CD1c-positive myeloid dendritic cell (primary cell): ENCODE measurements around the gene PRAMEF18.
"Not testable (repeated sequence)": the region's sequence is repeated elsewhere in the genome, so short reads cannot be mapped to it uniquely, and the experiment has no call there.

Experiments
- DNase-seq: peaks from one replicate; pipeline ENCODE4 v3.0.0-alpha.2; 2016; ENCODE audit errors: extremely low spot score

Gene PRAMEF18, protein sequence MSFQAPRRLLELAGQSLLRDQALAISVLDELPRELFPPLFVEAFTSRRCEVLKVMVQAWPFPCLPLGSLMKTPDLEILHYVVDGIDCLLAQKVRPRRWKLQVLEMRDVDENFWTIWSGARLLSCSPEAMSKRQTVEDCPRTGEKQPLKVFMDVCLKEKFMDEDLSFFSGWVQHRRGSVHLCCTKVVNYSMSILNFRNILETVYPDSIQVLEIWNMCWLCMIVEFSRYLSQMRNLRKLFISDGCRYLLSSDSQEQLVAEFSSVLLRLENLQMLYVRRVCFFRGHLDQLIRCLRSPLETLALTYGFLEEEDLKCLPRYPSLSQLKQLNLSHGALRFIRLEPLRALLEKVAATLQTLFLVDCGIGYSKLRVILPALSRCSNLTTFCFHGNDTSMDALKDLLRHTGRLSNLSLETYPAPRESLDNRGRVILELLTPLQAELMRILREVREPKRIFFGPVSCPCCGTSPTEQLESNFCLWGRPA

DNA sequence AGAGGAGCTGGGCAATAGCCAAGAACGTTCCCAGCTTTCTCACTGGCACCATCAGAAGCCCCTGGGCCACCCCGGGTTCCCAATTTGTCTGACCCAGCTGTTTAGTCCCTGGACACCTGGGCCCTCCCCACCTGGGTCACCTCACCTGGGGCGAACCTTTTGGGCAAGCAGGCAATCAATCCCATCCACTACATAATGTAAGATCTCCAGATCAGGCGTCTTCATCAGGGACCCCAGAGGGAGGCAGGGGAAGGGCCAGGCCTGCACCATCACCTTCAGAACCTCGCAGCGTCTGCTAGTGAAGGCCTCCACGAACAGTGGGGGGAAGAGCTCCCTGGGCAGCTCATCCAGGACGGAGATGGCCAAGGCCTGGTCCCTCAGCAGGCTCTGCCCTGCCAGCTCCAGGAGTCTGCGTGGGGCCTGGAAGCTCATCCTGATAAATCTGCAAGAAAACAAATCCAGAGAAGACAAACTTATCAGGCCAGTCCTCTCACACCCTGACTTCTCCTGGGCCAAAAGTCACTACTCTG, at the start of gene PRAMEF18:
Gene PRAMEF18 (minus strand): TSS at position 480 of the 530 bp plus-strand sequence. CDS start 48 bp downstream, at position 432.
- DNase-seq, result not testable (repeated sequence)

DNA sequence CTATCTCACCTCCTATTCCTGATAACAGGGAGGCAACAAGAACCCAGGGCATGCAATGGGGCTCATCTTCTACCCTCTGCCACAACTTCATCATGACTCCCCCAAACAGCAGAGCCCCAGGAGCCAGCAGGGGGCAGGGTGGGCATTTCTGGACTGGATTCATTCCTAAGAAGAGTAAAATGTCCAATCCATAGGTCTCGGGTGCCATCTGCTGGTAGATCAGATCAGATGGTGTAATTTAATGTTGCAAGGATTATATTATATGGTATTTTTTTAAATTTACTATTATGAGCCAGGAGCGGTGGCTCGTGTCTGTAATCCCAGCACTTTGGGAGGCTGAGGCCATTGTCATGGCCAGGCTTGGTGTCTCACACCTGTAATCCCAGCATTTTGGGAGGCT, 39.2 kb upstream of the PRAMEF18 start:
- DNase-seq, result not testable (repeated sequence)

DNA sequence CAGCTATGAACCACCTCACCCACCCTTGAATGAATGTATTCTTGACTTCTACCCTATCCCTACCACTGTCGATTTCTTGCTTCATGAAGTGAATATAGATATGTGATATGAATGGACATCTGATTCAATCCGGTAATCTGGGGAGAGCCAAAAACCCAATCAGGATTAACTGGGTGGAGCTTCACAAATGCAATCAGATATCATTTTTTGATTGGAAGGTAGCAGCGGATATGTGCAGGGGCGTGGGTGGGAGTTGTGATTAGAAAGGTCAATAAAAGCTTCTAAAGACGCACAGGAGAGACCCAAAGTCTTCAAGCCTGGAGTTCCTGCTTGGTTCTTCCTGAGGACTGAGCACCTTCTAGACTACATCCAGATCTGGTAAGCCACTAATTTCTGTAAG, 27.9 kb upstream of the PRAMEF18 start, which contains the start of gene PRAMEF5:
Gene PRAMEF5 (plus strand): TSS at position 301 of the 400 bp plus-strand sequence. CDS start 5,071 bp downstream, outside the sequence.
- not testable (repeated sequence) for DNase-seq

DNA sequence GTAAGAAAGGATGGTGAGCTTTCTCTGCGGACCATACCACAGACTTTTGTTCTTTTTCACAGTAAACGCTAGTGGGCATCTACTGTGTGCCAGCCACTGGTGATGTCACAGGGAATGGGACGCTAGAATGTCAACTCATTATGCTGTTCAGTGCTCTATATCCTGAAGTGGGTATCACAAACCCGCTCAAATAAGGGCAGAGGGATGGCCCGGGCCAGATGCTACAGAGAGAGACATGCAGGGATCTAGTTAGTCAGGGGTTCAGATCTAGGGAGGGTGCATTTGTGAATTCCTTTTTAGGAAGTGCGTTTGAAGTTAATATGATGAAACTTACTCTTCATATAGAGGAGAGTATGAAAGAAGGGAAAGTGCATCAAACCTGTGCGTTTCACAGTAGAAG, 21.2 kb upstream of the PRAMEF18 start:
- not testable (repeated sequence) for DNase-seq

DNA sequence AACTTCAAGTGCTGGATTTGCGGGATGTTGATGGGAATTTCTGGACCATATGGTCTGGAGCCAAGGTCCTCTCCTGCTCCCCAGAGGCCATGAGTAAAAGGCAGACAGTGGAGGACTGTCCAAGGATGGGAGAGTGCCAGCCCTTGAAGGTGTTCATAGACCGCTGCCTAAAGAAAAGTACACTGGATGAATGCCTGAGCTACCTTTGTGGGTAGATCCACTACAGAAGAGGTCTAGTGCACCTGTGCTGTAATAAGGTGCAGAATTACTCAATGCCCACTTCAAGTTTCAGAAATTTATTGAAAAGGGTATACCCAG, 20.6 kb upstream of the PRAMEF18 start:
- not testable (repeated sequence) for DNase-seq

DNA sequence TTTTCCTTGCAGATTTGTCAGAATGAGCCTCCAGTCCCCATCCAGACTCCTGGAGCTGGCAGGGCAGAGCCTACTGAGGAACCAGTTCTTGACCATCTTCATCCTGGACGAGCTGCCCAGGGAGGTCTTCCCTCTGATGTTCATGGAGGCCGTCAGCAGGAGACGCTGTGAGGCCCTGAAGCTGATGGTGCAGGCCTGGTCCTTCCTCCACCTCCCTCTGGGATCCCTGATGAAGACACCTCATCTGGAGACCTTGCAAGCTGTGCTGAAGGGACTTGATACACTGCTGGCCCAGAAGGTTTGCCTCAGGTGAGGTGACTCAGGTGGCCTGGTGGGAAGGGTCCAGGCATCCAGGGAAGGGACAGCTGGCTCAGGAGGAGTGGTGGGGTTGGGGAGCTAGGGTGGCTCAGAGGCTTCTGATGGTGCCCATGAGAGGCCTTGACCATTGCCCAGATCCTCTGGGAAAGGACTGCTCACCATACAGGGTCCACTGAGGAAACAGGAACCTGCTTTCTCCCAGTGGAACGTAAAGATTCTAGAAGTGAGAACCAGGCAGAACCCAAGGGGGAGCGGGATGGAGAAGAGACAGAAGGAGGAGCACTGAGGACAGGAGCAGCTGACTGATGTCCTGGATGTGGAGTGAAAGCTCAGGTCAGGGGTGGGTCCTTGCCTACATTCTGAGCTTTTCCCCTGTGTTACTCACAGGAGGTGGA, 20.0 kb upstream of the PRAMEF18 start:
- DNase-seq, result not testable (repeated sequence)

DNA sequence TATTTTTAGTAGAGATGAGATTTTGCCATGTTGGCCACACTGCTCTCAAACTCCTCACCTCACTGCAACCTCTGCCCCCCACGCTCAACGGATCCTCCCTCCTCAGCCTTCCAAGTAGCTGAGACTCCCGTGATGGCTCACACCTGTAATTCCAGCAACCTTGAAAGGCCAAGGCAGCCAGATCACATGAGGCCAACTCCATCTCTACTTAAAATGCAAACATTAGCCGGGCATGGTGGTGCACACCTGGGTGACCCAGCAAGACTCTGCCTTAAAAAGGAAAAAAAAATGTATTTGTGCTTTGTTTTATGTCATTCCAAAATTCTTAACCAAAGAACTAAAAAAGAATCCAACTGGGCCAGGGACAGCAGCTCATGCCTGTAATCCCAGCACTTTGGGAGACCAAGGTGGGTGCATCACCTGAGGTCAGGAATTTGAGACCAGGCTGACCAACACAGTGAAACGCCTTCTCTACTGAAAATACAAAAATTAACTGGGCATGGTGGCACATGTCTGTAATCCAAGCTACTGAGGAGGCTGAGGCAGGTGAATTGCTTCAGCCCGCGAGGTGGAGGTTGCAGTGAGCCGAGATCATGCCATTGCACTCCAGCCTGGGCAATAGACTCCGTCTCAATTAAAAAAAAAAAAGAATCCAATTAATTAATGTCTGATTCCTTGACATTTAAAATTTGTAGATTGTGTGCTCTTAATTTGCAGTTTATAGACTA, 17.7 kb upstream of the PRAMEF18 start:
- not testable (repeated sequence) for DNase-seq

DNA sequence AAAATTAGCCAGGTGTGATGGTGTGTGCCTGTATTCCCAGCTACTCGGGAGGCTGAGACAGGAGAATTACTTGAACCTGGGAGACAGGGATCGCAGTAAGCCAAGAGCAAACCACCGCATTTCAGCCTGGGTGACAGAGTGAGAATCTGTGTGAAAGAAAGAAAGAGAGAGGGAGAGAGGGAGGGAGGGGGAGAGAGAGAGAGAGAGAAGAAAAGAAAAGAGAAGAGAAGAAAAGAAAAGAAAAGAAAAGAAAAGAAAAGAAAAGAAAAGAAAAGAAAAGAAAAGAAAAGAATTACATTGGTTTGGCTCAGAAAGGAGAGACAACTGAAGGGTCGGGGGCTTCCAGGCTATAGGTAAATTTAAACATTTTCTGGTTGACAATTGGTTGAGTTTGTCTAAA, 13.7 kb upstream of the PRAMEF18 start:
- not testable (repeated sequence) for DNase-seq

DNA sequence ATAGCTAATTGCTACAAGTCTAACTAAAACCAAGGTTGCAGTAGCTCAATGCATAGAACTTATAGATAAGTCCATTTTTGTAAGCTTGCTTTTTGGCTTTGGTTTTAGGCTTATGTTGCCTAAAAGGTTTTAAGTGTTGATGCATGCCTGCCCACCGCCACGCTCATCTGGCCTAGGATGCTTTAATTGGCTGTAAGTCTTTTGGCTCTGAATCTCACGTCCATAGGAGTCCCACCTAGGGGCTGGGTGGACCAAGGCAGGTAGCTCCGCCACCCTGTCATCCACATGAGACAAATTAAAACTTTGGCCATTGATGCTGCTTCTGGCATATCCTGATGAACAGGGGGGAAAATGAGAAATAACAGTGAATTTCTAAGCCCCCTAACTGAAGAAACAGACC, 11.6 kb upstream of the PRAMEF18 start:
- not testable (repeated sequence) for DNase-seq

DNA sequence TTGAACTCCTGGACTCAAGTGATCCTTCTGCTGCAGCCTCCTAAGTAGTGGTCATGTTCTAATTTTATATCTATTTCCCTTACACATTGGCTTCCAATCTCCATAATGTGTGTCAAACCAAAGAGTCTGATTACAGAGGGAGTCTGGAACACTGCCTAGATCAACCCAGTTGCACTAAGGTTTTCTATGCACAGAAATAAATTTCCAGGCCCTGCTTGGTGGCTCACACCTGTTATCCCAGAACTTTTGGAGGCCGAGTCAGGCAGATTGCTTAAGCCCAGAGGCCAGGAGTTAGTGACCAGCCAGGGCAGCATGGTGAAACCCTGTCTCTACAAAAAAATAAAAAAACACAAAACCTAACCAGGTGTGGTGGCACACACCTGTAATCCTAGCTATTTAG, 8.1 kb upstream of the PRAMEF18 start:
- not testable (repeated sequence) for DNase-seq

DNA sequence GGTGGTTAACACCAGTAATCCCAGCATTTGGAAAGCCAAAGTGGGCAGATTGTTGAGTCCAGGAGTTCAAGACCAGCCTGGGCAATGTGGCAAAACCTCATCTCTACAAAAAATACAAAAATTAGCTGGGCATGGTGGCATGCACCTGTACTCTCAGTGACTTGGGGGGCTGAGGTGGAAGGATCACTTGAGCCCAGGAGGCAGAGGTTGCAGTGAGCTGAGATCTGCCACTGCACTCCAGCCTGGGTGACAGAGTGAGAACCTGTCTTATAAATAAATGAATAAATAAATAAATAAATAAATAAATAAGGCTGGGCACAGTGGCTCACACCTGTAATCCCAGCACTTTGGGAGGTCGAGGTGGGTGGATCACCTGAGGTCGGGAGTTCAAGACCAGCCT, 6.1 kb upstream of the PRAMEF18 start:
- DNase-seq, result not testable (repeated sequence)

DNA sequence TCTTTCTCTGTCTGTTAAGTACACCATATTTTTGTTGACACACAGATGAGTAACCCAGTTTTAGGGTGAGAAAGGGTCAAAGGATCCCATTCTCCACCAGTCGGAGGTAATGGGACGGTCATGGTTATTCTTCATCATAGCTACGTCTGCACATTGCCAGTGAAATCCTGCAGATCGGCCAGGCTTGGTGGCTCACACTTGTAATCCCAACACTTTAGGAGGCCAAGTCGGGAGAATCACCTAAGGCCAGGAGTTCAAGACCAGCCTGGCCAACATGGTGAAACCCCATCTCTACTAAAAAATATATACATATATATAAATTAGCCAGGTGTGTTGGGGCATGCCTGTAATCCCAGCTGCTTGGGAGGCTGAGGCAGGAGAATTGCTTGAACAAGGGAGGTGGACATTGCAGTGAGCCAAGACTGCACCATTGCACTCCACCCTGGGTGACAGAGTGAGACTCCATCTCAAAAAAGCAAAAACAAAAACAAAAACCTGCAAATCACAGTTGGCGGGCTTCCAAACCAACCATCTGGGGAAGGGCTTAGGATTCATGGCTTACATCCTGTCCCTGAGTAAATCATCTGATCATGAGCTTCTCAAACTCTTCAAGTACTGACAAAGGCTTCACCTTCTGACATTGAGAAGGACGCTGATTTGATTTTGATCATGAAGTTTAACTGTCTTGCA, 5.3 kb upstream of the PRAMEF18 start:
- not testable (repeated sequence) for DNase-seq

DNA sequence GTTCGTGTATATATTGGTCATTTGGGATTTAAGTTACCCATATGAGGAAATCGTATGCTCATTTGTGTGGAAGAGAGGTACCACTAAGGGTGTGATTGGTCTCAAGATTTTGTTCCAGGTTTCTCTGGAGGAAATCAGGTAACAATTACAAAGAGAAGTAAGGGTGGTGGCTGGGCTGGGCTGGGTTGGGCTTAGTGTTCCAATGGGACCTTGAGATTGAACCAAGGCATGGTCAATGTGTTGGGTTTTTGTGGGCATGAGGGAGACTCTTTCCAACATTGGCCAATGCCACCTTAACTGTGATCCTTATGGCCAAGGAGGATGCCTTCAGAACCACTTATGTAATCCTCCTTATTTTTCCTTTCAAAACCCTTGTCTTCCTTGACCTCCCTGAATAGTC, 4.6 kb upstream of the PRAMEF18 start:
- DNase-seq, result not testable (repeated sequence)

DNA sequence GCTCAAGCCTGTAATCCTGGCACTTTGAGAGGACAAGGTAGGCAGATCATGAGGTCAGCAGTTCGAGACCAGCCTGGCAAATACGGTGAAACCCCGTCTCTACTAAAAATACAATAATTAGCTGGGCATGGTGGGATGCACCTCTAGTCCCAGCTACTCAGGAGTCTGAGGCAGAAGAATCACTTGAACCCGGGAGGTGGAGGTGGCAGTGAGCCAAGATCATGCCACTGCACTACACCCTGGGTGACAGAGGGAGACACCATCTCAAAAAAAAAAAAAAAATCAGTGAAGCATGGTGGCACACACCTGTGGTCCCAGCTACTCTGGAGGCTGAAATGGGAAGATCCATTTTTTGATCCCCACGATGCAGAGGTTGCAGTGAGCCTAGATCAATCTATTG, 4.1 kb upstream of the PRAMEF18 start:
- DNase-seq, result not testable (repeated sequence)

DNA sequence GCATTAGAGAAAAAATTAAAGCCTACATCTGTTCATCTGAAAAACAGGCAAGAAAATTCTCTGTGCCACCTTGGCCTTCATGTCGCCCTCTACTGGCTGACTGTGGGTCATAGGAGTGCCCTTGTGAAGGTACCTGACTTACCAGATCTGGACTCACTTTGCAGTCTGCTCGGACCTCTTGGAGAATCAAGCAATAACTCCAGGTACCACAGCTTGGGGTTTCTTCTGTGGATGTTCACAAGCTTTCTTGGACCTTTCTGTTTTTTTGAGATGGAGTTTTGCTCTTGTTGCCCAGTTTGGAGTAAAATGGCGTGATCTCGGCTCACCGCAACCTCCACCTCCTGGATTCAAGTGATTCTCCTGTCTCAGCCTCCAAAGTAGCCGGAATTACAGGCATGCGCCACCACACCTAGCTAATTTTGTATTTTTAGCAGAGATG, 2.4 kb upstream of the PRAMEF18 start:
- DNase-seq, result peak; percentile 28

DNA sequence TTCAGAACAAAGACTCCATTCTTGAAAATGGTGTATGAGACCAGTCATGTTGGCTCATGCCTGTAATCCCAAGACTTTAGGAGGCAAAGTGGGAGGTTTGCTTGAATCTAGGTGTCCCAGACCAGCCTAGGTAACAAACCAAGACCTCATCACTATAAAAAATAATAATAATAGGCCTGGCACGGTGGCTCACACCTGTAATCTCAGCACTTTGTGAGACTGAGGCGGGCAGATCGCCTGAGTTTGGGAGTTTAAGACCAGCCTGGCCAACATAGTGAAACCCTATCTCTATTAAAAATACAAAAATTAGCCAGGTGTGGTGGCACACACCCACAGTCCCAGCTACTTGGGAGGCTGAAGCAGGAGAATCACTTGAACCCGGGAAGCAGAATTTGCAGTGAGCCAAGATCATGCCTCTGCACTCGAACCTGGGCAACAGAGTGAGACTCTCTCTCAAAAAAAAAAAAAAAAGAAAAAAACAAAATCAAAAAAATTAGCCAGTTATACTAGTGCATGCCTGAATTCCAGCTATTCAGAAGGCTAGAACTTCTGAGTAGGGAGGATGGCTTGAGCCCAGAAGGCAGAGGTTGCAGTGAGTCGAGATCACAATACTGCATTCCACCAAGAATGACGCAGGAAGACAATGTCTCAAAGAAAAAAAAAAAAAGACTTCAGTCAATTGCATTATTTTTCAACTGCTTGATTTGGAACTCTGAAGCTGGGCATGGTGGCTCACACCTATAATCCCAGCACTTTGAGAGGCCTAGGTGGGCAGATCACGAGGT, 1.5 kb upstream of the PRAMEF18 start:
- DNase-seq, result not testable (repeated sequence)

DNA sequence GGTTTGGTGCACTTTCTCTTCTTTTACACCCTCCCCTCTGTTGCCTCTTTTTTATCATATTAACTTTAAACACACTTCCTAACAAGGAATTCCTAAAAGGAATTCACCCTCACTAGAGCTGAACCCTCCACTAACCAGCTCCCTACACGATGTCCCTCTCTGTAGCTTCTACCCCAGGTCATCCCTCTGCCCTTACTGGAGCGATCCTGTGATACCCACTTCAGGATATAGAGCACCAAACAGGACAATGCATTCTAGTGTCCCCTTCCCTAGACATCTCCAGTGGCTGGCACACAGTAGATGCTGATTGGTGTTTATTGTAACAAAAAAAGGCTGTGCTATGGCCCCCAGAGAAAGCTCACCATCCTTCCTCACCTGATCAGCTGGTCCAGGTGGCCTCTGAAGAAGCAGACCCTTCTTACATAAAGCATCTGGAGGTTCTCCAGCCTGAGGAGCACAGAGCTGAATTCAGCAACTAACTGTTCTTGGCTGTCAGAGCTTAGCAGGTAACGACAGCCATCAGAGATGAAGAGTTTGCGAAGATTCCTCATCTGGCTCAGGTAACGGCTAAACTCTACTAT, 1.4 kb downstream of the PRAMEF18 start:
- no peak for DNase-seq

DNA sequence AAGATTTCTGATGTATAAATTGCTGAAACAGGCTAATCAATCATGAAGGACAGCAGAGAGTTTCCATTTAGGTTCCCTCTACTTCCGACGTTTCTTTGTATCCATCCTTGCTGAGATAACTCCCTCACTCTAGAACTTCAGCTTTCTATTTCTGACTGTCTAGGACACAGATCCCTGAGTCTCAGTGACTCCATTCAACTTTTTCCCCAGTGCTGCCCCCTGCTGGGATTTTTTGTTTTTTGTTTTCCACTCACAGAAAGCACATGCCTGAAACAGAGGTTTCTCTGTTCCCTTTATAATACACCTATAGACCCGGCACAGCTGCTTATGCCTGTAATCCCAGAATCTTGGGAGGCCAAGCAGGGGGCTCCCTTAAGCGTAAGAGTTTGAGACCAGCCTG, 3.2 kb downstream of the PRAMEF18 start:
- not testable (repeated sequence) for DNase-seq

DNA sequence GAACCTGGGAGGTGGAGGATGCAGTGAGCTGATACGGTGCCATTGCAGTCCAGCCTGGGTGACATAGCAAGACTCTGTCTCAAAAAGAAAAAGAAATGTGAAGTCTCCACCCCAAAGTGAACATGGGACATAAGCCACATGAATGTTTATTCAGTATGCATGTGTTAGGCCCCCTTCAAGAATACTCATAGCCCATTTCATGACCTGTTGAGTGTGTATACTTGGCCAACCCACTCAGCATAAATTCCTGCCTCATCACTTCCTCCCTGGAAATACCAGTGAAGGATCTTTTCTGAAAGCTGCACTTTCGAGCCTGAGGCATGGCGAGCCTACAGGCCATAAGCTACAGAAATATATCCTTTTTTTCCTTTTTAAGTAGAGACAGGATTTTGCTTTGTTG, 6.8 kb downstream of the PRAMEF18 start:
- not testable (repeated sequence) for DNase-seq

DNA sequence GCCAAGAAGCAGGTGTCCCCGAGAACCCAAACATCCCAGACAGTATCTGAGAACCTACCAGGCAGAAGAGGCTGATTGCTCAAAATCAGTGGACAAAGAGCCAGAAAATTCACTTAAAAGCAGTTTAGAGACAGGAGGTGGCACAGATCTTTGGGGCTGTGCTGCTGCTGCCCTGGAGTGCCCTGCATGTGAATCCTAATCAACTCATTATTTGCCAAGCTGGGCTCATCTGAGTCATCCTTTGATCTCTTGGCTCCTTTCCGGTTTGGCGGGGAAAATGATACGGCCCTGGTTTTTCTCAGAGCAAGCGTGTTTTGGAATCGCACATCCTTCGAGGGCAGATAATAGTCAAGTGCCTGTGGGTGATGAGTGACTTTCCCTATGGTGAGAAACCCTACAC, 9.3 kb downstream of the PRAMEF18 start:
- not testable (repeated sequence) for DNase-seq
